ENCODE measurements around the gene DUOXA1.
"Not testable (repeated sequence)": the region's sequence is repeated elsewhere in the genome, so short reads cannot be mapped to it uniquely, and the experiment has no call there.

DUOXA1 gene

DNA sequence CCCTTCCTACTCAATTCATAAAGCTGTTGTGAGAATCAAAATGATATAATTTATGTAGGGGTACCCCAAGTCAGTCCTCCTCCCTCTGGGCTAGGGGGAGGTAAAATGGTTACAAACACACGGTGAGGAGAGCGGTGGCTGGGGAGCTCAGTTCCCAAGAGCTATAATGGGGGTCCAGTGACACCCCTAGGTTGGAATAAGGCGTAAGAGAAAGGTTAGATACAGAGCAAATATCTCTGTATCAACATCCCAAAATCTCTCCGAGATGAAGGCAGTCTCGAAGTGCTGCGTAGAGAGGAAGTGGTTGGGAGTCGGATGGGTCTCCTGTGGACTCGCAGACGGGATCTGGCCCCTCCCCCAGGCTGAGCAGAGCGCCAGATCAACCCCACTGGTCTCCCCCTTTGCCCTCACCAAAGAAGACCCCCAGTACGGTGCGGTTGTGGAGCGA is 17.5 kb downstream of the DUOXA1 start:
- DNase-seq: no peak

DNA sequence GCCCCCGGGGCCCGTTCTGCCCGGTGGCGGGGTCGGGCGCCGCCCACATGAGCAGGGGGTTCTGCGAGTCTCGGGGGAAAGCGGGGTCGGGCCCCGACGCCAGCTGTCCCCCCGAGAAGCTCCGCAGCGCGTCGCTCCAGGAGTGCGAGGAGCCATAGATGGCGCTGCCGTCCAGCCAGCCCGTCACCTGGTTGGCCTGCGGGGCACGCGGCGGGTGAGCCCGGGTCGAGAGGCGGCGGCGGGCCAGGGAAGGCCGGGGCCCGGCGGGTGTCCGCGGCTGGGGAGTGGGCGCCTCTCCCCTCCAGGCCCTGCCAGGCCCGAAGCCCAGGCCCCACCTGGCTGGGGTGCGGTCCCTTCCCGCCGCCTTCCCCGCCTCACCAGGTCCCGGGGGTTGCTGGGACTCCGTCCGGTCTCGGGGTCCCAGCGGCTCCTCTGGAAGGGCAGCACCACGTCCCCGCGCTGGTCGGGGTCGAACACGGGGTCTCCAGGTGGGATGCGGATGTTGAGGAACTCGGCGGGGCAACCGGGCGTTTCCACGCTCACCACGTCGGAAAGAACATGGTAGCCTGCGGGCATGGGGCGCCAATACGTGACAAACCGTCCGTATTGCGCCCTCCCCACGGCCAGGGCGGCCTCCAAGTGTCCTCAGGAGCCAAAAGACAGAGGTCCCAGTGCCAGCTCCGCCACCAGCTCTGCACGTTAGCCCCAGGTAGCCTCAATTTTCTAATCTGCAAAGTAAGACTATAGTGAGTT is 18.1 kb downstream of the DUOXA1 start:
- DNase-seq: no peak

DNA sequence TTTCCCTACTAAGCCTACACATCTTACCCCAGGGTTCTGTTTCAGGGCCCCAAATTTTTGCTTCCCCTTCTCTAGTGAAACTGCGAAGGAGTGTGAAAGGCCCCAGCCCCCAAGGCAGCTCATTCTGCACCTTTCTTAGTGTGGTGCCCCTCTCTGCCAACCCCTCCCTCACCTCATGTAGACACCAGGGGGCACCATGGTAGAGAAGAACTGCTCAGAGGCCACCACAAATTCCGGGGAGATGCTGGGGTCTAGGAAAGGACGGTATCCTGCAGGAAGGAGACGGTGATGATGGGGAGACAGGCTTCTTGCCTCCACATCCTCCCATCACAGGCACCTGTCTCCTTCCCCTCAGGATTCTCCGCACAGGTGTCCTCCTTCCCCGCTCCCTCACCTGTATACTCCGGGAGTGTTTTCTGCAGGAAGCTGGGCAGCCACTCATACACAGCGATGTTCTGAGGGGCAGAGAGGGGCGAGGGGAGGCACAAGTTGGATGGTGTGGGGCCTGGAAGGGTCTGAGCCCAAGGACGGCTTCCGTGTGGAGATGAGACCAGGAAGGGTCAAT is 19.3 kb downstream of the DUOXA1 start:
- no peak for DNase-seq

DNA sequence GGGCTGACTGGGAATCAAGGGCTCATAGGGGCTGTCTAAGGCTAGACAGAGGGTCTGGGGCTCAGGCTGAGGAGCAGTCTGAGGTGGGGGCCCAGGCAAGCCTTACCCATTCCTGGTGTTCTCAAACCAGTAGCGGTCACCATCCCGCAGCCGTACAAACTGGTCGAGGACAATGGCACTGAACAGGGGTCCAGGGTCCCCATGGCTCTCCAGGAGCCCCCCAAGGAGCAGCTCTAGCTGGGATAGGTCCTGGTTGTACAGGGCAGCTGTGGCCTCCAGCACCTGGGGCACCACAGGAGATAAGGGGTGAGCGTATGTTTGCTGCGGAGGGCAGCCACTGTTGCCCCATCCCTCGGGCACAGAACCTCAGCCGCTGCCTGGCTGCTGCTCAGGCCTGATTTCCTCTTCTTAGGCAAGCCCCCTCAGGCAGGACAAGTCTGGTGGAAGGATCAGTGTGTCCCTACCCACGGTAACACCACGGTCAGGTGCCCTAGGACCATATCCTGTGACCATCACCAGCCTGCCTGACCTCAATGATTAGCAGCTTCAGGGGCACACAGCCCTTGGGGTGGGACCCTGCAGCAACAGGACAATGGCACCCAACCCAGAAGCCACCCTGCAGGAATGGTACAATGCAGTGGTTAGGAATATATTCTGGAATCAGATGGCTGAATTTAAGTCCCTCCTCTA is 21.6 kb downstream of the DUOXA1 start:
- DNase-seq: no peak

DNA sequence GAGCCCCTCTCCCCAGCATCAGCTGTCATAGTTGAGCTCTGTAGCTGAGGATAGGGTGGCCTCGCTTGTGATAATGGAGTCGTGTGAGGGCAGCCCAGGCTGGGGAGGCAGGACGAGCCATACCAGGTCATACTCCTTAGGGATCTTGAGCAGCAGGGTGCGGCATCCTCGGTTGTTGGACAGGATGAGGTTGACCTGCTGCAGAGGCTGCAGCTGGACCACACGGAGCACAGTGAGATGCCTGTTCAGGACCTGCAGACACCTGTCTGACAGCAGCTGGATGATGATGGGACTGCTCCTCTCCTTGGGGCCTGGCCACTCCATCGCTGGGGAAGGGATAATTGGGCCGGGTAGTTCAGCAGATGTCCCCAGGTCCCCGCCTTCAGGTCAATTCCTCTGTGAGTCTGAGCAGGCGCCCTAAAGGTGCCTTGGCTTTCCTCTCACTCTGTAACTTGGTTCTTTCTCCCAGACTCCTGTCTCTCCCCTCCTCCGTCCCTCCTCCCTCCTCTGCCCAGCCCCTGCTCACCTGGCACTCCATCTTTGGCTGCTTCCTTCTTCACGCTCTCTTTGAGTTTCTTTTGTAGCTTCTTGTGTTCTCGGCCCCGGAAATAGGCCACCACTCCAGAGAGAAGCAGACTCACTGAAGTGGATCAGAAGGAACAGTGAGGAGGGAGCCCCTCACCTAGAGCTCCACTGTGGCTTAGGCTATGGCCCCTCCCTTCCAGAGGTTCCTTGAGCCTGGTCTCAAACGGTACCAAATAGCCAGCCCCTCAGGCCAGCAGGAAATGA is 23.5 kb downstream of the DUOXA1 start:
- DNase-seq: no peak

DNA sequence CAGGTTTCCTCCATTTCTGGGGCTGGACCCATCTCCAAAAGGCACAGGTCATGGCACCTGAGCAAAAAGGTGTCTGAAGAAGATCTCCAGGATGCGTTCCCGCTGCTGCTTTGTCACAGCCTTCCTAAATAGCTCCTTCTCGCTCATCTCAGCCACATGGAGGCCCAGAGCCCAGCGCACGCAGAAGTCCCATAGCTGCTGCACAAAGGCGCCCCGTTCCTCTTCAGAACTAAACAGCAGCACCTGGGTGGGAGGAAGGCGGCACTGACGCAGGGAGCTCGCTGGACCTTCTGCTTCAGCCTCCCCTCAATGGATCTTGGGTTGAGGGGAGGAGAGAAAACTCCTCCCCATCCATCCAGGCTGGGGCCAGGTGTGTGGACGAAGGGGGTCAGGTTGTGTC is 24.1 kb downstream of the DUOXA1 start:
- DNase-seq: no peak

DNA sequence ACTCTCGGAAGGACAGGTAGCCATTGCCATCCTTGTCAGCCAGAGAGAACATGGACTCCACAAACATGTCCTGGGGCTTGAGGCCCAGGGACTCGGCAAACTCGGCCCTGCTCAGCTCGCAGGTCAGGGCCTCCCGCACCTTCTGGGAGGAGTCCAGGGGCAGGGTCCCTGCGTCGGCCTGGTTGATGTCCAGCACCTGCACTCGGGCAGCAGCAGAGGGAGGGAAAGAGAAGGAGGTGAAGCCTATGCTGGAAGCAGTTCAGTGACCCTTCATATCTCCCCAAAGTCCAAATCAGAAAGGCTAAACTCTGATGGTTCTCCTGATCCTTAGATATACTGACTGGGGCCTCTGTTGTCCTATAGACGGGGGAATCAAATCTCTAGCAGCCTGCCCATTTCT is 25.5 kb downstream of the DUOXA1 start:
- not testable (repeated sequence) for DNase-seq

DNA sequence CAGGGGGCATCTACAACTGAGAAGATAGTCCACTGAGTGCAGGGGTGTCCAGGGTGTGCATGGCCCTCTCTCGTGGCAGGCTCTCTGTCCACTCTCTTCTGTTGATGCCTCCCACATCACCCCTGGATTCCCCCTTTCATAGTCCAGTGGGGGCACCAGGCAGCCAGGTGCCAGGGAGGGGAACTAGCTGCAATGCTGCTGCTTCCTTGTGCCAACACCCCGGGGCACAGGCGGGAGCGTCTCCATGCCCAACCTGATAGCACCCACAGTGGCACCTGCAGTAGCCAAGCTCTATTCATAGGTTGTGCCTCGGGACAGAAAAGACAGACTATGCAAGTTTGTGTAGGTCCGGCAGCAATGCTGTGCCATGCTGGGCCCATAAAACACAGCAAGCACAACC is 27.5 kb downstream of the DUOXA1 start:
- DNase-seq: no peak

DNA sequence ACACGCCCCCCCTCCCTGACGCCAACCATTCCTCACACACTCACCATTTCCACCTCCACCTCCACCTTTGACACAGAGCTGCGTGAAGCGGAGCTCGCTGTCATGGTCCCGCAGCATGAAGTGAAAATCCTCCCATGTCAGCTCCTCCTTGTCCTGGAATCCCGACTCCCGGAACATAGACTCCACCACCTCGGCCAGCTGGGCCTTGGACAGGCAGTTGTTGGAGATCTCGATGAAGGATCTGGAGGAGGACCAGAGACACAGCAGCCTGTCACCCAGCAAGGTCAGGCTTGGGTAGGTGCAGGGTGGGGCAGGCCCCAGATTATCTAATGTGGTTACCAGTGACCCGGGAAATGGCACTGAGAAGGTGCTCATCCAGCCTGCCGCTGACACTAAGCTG is 27.9 kb downstream of the DUOXA1 start:
- no peak for DNase-seq

DNA sequence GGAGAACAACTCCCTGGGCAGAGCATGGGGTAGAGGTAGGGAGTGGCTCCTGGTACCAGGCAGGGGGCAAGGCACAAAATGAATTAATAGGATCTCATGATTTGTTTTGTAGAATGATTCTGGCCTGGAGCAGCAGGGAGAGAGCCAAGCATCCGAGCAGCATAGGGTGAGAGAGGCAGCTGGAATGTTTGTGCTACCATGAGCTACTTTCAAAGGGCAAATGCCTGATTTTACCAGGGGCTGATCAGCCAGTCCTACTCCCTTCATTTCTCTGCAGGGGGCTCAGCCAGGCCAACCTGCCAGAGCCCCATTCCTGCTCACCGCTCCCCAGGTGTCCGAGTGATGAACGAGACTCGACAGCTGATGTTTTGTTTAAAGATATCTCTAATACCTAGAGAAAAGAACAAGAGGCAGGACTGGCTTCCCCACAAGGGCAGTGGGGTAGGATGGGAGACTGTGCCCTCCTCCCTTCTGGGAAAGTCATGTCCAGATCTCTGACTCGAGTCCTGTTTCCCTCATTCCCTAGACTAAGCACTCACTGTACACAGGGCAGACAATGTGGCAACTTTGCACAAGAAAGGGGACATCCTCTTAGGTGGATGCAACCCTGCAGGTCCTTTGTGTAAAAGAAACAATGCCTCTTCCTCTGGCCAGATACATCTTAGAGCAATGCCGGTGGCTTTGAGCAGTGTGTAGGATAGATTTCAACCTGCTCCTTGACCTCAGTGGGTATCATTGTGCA is 28.6 kb downstream of the DUOXA1 start:
- no peak for DNase-seq

DNA sequence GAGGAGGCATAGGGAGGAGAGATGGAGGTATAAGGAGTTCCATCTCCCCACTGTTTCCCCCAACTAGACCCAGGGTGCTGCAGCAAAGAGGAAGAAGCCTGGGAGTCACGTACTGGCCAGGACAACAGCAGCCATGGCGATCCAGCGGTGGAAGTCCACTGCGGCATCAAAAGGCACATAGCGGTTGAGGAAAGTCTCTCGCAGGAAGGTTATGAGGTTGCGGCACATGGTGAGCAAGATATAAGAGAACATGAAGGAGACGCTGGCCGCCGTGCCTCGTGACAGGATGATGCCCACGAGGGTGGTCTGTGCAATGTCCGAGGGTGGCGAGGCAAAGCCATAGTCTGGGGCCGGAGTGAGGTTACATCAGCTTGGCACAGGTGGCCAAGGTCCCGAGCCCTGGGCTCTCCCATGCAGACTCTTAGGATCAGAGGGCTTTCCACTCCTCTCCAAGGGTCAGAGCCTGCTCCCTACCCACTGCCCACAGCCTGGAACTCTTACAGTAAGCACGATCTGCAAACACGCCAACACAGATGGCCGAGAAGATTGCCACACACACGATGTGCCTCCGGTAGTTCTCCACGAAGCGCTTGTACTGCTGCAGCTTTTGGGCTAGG is 30.0 kb downstream of the DUOXA1 start:
- DNase-seq: no peak

DNA sequence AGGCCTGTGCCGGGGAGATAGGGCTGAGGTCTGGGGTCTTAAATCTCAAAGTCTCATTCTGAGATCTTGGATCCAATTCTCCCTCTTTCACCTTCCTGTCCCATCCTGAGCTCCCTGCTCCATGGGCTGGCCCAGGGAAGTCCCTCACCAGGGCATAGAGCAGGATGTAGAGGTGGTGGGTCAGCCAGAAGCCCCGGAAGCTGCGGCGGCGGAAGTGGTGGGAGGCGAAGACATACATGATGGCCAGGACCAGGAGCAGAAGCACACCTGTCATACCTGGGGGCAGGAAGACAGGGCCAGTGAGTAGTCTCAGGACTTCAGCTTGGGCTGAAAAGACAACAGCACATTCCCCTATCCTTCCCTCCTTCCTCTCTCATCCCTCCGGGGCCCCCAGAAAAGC is 32.2 kb downstream of the DUOXA1 start:
- no peak for DNase-seq

DNA sequence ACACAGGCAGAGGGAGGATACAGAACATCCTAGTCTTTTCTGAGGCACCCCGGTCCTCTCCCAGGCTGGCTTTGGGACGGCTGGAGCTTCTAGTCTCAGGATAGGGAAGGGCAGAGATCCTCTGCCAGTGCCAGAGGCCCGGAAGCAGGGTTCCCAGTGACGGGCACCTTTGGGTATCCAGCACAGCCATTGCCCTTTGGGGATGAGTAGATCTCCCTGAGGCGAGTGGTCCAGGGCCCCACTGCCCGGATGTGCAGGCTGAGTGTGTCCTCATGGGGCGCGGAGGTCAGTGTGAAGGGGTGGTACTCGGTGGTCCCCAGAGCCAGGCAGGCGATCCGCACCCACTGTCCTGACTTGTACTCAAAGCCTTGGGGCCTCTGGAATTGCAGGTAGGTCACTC is 34.0 kb downstream of the DUOXA1 start:
- no peak for DNase-seq

DNA sequence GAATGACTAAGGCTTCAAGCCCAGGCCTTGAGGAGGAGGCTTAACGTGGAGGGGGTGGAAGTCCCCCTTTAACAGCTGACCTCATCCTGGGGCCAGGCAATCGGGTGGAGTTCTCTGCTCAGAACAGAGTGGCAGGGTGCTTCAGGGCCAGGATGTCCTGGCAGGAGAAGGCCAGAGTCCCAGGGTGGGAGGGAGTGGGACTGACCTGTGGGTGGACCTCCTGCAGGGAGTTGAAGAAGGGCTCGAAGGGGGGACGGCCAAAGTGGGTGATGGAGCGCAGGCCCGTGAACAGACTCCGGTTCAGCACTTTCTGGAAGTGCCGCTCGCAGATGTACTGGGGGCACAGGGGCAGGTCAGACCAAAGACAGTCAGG is 35.3 kb downstream of the DUOXA1 start:
- DNase-seq: no peak

DNA sequence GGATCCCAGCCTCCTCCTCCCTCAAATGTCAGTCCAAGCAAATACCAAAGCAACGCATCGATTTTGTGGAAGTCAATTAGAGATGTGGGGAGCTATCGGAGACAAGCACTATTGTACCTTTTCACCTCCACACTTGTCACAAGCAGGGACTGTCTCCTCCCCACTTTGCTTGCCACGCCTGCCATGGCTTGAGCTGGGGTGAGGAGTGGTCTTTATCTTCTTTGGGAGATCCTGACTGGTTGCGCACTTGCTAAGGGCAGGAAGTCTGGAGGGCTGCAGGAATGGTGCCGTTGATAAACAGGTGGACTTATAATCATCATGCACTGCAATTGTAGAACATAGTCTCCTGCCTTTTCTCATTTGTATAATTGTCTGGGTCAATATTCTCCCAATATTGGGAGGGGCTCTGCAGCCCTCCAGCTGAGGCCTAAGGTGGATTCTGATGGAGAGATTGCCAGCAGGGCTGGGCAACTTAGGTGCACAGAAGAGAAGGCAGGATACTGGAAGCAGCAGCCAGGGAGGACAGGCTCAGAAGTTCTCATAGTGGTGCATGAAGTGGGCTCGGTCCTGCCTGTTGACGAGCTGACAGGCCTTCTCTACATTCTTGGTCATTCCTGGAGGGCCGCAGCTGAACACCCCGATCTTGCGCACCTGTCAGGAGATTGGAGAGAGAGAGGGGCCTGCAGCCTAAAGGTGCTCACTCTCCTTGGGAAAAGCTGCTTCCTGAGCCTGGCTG is 35.9 kb downstream of the DUOXA1 start:
- DNase-seq: no peak

DNA sequence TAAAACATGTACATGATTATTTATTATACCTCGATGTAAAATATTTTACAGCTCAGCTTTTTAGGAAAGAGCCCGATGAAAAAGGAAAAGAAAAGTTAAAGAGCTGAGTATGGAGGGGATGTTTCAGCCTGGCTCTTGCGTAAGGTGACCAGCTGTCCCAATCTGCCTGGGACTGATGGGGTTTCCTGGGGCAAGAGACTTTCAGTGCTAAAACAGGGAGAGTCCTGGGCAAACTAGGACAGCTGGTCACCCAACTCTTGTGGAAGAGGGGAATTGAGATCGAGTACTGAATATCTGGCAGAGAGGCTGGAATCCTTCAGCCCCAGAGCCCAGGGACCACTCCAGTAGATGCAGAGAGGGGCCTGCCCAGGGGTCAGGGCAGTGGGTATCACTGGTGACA is 36.7 kb downstream of the DUOXA1 start:
- no peak for DNase-seq

DNA sequence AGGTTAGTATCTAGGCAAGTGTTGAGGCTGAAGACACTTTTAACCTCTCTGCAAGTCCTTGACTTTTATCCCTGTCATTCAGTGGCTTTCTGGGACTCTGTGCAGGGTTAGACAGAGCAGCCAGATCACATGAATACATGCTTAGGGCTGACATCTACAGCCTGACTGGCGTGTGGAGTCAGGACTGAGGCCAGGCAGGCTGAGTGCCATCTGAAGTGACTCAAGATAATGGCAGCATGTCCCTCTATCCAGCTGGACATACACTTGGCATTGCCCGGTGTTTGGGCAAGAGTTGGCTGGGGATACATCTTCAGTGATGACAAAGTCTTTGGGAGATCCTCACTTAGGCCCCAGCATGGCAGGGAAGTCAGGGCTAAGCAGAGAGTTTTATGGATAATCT is 38.1 kb downstream of the DUOXA1 start:
- DNase-seq: no peak

DNA sequence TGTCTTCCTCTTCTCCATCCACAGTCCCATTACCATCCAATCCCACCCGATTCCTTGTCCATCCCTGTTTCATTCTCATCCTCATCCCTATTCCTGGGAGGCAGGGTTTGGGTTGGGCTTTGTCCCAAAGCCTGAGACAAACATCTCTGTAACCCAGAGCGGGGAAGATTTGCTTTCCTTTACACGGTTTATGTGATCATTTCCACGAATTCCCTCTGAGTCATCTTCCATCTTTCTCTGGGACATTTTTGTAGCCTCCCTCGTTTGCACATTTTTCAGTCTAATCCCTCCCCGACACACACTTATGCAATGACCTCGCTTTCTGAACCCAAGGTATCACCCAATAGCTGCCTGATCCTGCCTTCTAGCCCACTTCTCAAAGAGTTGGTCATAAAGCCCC is 38.5 kb downstream of the DUOXA1 start:
- no peak for DNase-seq

DNA sequence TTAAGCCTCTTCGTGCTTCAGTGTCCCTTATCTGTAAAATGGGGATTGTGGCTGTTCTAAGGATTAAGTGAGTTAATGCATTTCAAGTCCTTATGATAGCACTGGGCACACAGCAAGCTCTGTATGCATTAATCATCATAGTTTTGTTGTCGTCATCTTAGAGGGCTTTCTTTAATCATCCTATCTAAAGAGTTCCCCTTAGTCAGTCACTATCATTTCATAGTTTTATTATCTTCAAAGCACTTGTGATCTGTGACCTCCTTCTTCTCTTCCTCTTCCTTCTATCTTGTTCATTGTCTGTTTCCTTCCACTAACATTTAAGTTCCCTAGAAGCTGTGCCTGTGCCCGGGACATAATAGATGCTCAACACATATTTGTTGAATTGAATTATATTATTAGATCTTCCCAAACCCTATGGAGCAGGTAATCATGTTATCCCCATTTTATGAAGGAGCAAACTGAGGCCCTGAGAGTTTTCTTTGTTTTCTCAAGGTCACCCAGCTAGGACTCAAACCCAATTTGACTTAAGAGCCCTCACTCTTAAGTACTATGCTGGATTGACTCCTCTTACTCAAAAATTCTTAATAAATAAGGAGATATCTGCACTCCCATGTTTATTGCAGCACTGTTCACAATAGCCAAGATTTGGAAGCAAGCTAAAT is 39.8 kb downstream of the DUOXA1 start:
- DNase-seq: no peak

DNA sequence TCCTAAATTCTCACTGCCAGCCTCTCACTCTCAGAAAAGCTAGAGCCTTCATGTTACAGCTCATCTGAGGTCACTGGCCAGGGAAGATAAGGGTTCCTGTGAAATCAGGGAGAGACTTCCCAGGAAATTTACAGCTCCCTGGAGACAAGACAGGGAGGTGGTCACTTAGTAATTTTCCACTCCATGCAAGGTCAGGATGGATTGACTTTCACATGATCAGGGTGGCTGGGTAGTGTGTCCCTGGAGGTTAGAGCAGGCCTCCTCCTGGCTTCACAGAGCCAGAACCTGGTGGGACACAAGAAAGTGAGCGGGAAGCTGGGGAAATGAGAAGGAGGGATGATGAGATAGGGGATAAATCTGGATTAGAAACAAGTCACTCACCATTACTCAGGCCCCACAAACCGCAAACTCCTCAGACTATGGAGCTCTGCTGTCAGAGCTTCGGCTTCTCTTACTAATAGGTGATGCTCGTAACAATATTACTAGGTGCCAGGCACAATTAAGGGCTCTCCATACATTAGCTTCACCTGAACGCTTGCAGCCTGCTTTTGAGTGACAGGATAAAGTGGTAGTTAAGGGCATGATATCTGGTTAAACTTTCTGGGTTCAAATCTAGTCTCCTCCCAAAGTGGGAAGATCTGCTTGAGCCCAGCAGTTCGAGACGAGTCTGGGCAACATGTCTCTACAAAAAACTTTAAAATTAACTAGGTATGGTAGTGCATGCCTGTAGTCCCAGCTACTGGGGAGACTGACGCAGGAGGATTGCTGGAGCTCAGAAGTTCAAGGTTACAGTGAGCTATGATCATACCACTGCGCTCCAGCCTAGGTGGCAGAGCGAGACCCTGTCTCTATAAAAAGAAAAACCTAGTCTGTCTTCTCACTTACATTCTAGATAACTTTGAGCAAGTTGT is 40.6 kb downstream of the DUOXA1 start:
- DNase-seq: no peak

Data from SW 1271 (cell line).